CD4-positive, alpha-beta T cell treated with Interleukin-12 subunit alpha and Interleukin-12 subunit beta, for 1 hour (primary cell): Measurements from ENCODE around the gene ELMO3.

Experiments used
- DNase-seq: peaks from one replicate; pipeline ENCODE4 v3.0.0-alpha.2; 2020

ELMO3 gene

DNA sequence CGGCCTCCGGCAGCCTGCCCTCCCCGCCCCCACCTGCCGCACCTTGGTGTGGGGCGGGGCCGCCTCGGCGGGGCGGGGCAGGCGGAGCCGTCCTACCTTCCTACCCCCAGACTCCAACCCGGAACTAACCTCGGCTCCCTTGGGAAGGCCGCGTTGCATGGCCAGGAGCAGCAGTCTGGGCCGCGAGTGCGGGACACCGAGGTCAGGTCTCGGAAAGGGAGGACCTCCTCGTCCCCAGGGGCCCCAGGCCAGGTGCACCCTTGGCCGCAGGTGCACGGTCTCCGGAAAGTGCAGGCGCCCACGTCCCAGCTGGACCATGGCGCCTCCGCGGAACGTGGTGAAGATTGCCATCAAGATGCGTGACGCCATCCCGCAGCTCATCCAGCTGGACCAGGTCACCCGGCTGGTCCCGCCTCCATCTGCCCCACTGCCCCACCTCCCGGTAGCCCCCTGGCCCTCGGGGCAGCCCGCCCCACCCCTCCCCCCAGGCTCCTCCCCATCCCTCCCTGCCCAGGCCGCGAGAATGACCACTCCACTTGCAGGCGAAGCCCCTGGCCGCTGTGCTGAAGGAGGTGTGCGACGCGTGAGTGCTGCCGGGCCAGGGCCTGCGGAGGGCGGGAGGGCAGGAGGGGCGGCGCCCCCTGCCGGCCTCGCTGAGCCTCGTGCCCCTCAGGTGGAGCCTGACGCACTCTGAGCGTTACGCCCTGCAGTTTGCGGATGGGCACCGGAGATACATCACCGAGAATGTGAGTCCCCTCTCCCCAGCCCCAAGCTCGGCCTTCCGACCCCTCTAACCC is at the start of gene ELMO3:
TSS of gene ELMO3 (plus strand) at position 121 of the 797 bp plus-strand sequence. CDS start at position 317, 196 bp downstream.
- no peak for DNase-seq

- DNase-seq: no peak
Observed at GRCh38 chr16:67149276-67150046, 49.5 kb upstream of the ELMO3 start.

DNA sequence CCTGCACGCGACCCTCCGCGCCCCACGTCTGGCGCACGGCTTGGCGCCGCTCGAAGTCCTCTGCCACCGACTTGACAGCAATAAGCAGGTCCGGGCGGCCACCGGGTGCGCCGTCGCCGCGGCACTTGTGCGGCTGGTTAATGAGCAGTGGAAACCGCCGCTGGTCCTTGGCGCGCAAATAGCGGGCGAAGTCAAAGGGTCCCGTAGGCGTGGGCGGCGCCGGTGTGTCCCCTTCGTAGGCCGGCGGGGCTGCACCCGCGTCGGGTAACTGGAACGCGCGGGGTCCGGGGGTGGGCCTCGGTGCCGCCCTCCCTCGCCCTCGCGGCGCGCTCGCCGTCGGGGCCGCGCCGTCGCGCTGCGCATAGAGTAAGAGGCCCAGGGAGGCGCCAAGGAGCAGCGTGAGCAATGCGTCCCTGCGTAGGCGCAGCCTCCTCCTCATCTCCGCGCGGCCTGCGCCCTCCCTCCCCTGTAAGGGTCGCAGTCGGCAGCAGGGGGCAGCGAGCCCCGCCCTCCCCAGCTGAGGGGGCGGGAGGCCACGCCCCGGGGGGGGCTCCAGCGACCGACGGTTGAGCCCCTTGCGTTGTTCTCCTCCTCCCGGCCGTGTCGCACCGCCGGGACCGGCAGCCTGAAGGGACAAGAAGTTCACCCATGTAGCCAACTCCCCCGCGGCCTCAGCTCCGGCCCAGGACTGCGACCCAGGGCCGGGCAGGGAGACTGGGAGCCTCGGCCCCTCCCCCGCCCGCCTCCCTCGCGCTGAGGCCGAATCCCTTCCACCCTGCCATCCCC is 48.7 kb upstream of the ELMO3 start:
- DNase-seq: peak; percentile 53

DNA sequence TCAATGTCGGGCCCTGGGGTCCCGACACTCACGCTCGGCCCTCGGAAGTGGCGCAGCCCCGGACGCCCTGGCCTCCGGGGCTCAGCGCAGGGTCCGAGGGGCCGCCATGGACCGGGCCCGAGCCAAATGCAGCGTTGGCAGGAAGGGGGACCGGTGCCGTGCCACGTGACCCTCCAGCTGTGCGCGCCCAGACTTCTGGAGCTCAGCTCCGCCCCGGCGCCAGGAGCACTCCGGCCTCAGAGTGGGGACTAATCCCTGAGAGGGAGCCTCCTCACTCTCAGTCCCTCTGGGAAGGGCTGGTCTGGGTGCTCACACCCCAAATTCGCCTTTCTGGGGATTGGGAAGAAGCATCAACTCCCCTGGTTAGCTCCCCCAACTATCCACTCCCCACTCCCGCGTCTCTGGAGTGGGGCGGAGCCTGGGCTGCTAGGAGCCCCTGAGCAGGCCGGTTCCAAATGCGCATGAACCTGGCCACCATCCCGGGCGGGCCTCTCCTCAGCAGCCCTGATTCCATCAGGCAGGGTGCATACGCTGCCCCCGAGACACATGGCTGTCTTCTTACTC is 48.0 kb upstream of the ELMO3 start, which contains the start of gene B3GNT9:
TSS of gene B3GNT9 (minus strand) at position 166 of the 564 bp plus-strand sequence. CDS start 513 bp downstream, outside the sequence.
- DNase-seq: peak; percentile 41

DNA sequence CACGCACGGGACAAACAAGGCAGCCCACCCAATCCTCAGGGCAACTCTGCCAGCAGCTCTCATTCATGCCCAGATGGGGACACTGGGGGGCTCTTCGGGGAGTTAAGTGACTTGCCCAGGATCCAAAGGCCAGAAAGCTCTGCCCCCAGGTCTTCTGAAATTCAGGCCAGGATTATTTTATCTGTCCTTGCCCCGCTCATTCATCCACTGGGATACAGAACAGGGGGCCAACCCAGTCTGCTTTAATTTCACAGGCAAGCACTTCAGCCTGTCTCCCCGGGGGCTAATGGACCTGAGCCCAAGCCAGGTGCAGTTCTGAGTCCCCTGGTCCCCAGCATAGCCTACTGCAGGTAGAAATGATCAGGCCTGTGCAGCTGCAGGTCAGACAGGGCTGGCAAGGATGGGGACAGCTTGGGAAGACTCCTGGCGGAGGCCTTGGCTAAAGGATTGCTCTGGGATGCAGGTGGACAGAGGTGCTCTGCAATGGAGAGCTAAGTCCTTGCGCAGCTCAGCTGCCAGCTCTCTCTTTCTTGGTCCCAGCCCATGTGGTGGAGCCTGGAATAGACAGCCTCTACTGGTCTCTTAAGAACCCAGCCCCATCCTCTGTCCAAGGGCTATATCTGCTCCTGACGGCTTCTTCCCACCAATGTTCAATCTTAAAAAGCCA is 47.4 kb upstream of the ELMO3 start:
- DNase-seq: no peak

DNA sequence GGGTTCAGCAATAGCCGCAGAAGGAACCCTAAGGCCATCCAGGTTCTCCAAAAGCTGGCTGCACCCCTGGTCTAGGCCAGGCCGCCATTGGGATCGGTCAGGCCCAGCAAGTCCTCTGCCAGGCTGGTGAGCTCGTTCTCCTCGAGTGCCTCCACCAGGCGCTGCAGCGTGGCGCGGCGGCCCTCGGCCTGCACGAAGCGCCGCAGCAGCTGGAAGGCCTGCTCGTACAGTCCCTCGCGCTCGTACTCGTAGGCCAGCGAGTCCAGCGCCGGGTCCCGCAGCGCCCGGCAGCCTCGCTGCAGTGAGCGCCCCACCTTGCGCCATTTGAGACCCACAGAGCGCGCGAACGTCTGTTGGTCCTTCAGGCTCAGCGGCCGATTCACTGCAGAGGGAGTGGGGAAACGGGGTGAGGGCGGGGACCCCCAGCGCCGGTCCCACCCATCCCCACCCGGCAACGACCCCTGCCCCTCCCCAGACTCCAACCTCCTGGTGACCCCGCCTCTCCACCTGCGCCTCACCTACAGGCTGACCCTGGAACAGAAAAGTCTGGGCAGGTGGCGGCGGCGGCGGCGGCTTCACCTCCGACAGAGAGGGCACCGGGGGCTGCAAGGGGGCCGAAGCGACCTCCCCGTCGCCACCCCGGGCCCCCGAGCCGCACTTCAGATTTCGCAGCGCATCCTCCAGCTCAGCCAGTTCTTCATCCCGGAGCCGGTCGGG is 44.2 kb upstream of the ELMO3 start:
- DNase-seq: no peak

DNA sequence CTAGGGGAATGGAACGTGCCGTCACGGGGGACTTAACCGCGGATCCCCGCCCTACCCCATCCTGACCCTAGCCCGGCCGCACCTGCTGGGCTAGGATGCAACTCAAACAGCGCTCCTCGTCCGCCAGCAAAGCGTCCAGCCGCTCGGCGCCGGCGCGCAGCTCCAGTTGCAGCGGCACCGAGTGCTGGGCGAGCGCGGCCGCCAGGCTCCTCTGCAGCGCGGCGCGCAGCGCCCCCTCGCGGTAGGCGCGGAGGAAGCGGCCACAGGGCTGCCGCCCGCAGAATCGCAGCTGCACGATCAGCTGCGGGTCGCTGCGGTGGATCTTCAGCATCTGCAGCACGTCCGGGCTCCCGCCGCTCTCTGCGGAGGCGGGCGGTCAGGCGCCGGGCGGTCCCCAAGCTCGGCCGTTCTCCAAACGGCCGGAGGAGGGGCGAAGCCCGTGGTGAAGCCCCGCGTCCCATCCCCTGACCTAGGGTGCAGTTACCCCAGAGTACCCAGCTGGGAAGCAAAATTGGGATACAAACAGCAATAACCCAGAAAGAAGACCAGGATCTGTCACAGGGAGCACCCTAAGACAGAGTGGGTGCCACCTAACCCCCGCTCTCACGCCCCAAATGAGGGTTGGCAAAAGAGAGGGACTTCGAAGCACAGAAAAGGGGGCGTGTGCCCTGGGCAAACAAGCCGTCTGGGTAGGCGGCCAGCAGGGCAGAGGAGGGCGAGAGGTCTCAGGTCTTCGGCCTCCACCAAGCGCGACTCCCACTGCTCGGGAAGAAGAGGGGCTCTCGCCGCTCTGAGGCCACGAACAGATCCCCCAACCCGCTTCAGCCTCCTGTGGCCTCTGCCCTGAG is 43.4 kb upstream of the ELMO3 start:
- peak; percentile 85 for DNase-seq

DNA sequence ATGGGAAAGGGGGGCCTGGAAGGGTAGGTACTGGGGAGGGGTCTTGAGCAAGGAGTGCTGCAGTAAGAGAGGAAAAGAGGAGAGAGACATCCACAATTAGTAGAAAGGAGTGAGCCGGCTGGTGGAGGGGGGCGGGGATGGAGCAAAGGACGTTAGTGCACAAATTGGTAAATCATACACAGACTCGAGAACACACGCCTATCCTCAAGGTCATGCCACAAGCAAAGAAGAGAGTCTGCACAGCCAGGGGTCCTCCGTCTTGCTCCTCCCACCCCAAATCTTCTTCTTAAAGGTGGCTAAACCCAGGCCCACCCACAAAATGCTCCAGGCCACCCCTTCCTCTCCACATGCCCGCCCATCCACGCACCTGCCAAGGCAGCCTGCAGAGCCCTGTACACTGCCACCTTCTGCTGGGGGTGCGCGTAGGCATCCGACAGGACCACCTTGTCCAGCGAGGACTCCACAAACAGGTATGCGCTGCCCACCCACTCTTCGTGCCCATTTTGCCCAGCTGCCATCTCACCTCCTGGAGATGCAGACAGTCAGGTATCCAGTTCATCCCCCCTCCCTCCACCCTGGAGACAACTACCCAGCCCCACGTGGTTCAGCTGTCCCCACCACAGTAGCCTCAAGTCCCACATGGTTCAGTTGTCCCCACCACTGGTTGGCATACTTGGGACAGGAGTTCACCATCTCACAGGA is 42.6 kb upstream of the ELMO3 start:
- DNase-seq: no peak

- DNase-seq: no peak
Observed at GRCh38 chr16:67157106-67157748, 41.7 kb upstream of the ELMO3 start.

DNA sequence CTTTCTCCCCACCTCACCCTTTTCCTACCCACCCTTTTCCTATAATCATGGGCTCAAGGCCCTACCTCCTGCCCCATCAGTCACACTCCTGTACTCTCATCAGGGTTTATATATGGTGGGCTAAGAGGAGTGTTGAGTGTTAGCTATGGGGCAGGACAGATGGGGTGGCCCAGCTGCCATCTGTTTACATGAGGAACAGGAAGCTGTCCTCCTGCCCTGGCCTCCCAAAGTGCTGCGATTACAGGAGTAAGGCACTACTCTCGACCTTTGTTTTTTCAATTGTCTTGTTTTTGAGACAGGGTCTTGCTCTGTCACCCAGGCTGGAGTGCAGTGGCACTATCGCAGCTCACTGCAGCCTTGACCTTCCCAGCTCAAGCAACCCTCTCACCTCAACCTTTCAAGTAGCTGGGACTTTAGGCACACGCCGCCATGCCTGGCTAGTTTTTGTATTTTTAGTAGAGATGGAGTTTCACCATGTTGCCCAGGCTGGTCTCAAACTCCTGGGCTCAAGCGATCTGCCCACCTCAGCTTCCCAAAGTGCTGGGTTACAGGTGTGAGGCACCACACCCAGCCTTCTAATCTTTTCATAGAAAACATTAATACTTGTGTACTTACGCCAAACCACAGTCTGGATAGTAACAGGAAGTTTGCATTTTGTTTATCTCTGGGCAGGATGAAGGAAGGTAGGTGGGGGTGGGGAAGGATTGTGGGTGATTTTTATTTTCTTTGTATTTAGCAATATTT is 40.9 kb upstream of the ELMO3 start:
- DNase-seq: peak; percentile 72

- DNase-seq: peak; percentile 89
Observed at GRCh38 chr16:67158637-67159600, 40.0 kb upstream of the ELMO3 start.

DNA sequence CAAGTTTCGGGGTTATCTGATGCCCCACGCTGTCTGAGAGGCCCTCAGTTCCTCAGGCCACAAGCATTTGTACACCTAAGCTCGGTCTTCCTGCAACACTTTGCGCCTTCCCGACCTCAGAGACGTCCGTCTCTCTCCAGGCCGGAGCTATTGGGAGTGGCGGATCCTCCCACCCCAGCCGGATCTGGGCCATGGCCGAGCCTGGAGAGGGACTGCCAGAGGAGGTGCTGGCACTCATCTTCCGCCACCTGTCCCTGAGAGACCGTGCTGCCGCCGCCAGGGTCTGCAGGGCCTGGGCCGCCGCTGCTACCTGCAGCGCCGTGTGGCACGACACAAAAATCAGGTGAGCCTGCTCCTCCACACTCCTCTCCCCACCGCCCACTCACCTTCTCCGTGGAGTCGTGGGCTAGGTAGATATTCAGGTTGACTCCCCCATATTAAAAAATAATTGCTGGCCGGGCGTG is 37.3 kb upstream of the ELMO3 start:
- DNase-seq: no peak

DNA sequence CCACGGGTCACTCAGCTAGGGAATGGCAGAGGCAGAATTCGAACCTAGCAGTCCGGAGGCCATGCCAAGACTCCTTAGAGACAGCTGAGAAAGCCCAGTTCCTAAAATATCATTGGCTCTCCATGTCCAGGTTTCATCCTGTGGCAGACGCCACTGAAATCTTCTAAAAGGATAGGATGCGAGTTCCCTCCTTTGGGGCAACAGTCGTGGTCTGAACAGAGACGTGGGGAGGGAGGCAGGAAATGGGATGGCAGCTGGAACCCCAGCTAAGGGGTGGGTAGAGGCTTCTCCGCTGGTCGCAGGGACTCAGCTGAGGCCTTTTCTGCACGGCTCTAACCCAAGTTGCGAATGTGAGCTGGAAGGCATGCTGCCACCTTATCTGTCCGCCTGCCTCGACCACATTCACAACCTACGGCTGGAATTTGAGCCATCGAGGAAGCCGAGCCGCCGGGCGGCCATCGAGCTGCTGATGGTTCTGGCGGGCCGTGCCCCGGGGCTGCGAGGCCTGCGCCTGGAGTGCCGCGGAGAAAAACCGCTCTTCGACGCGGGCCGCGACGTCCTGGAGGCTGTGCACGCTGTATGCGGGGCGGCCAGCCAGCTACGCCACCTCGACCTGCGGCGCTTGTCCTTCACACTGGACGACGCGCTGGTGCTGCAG is 36.3 kb upstream of the ELMO3 start:
- no peak for DNase-seq

DNA sequence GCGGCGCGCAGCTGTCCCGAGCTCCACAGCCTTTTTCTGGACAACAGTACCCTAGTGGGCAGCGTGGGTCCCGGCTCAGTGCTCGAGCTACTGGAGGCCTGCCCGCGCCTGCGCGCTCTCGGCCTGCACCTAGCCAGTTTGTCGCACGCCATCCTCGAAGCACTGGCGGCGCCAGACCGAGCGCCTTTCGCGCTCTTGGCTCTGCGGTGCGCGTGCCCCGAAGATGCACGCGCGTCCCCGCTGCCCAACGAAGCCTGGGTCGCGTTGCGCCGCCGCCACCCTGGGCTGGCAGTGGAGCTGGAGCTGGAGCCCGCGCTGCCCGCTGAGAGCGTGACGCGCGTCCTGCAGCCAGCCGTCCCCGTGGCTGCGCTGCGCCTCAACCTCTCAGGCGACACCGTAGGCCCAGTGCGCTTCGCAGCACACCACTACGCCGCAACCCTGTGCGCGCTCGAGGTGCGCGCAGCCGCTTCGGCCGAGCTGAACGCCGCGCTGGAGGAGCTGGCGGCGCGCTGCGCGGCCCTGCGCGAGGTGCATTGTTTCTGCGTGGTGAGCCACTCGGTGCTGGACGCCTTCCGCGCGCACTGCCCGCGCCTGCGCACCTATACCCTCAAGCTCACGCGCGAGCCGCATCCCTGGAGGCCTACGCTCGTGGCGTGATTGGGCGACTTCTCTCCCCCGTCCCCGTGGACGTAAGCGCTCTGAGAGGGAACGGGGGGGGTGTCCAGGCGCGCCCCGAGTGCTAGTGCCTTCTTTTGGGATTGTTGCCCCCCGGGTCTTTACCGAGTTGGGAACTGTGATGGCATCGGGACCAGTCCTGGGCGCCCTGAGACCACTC is 35.5 kb upstream of the ELMO3 start:
- peak; percentile 62 for DNase-seq

- DNase-seq: no peak
Observed at GRCh38 chr16:67163999-67164558, 34.9 kb upstream of the ELMO3 start.
